ENCODE data around the gene NBL1. TPM values are rescaled to one million over a fixed set of nuclear protein-coding genes. Genes with fewer than 3 reads are reported as not detected.

The NBL1 gene
- total and polyA plus RNA-seq, 2 experiments from 2014 or later: 6.1 to 10.6 TPM

DNA sequence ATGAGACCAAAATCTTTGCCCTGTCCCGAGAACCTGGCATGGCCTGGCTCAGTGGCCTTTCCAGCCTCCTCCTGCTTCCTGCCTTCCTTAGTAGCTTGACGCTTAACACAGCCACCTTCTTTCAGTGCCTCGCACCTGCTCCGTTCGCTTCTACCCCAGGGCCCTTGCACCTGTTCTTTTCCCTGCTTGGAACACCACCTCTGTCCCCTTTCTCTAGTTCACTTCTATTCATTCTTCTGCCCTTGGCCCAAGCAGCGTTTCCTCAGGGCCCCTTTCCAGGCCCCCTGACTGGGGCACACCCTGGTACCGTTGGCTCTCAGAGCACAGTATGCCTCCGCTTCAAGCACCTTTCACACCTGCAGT is 11.6 kb downstream of the NBL1 start:
- TF ChIP-seq JUNB (IDR thresholded peaks at IDR 0.05; ENCODE audit: unreplicated experiment) (no peak), CTCF (conservative IDR thresholded peaks at IDR 0.05; ENCODE audit: low read depth in 2 of 2) (no peak), NANOG (IDR thresholded peaks at IDR 0.05; ENCODE audit: borderline replicate concordance) (no peak), EZH2 (IDR thresholded peaks at IDR 0.05; ENCODE audit: low read depth, unreplicated experiment) (no peak), EZH2phosphoT487 (IDR thresholded peaks at IDR 0.05; ENCODE audit: unreplicated experiment) (no peak), ZNF114 (CRISPR knock-in tag; IDR thresholded peaks at IDR 0.05) (no peak), CREB1 (CRISPR knock-in tag; IDR thresholded peaks at IDR 0.05; ENCODE audit: low read depth) (no peak)
- TF ChIP-seq, protein P1, sequence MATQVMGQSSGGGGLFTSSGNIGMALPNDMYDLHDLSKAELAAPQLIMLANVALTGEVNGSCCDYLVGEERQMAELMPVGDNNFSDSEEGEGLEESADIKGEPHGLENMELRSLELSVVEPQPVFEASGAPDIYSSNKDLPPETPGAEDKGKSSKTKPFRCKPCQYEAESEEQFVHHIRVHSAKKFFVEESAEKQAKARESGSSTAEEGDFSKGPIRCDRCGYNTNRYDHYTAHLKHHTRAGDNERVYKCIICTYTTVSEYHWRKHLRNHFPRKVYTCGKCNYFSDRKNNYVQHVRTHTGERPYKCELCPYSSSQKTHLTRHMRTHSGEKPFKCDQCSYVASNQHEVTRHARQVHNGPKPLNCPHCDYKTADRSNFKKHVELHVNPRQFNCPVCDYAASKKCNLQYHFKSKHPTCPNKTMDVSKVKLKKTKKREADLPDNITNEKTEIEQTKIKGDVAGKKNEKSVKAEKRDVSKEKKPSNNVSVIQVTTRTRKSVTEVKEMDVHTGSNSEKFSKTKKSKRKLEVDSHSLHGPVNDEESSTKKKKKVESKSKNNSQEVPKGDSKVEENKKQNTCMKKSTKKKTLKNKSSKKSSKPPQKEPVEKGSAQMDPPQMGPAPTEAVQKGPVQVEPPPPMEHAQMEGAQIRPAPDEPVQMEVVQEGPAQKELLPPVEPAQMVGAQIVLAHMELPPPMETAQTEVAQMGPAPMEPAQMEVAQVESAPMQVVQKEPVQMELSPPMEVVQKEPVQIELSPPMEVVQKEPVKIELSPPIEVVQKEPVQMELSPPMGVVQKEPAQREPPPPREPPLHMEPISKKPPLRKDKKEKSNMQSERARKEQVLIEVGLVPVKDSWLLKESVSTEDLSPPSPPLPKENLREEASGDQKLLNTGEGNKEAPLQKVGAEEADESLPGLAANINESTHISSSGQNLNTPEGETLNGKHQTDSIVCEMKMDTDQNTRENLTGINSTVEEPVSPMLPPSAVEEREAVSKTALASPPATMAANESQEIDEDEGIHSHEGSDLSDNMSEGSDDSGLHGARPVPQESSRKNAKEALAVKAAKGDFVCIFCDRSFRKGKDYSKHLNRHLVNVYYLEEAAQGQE (IDR thresholded peaks at IDR 0.05; ENCODE audit: unreplicated experiment): no peak
- TF ChIP-seq, protein P2, sequence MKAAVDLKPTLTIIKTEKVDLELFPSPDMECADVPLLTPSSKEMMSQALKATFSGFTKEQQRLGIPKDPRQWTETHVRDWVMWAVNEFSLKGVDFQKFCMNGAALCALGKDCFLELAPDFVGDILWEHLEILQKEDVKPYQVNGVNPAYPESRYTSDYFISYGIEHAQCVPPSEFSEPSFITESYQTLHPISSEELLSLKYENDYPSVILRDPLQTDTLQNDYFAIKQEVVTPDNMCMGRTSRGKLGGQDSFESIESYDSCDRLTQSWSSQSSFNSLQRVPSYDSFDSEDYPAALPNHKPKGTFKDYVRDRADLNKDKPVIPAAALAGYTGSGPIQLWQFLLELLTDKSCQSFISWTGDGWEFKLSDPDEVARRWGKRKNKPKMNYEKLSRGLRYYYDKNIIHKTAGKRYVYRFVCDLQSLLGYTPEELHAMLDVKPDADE (IDR thresholded peaks at IDR 0.05): no peak
- no peaks in the 10 kb centered on the region; the same call in 2 of the 3 replicates for H3K9me3 Mint-ChIP-seq
- peaks cover 16% of the 10 kb centered on the region for H3K27me3 Mint-ChIP-seq (ENCODE audit: insufficient read depth, low read depth, poor library complexity)
- ATAC-seq (no peak), DNase-seq (ENCODE audit: low spot score) (no peak)
- Histone ChIP-seq H2AFZ (no peak overlapping the region), H3K27ac (ENCODE audit: low read depth) (no peak overlapping the region), H3K27me3 (ENCODE audit: insufficient read depth) (no peaks in the 10 kb centered on the region), H3K4me1 (ENCODE audit: insufficient read depth) (0 out of 2 replicates have a peak, but pooled peaks cover 6% of the 10 kb centered on the region), H3K36me3 (ENCODE audit: insufficient read depth) (no peaks in the 10 kb centered on the region), H3K4me2 (no peak overlapping the region), H3K79me2 (replicated peaks; ENCODE audit: insufficient read depth) (no peaks in the 10 kb centered on the region), H3F3A (replicated peaks; ENCODE audit: low read depth) (peaks cover 12% of the 10 kb centered on the region), H4K20me1 (replicated peaks; ENCODE audit: insufficient read depth) (no peaks in the 10 kb centered on the region), H3K9me2 (ENCODE audit: insufficient read depth) (no peaks in the 10 kb centered on the region), H3K4me3 (no peak overlapping the region)
- no peak overlapping the region; the same call in 2 of the 3 replicates for H3K4me3 Mint-ChIP-seq
- no peaks in the 10 kb centered on the region; the same call in 2 of the 3 replicates for H3K36me3 Mint-ChIP-seq (ENCODE audit: low read depth)
- no peak overlapping the region for H3K27ac Mint-ChIP-seq
- peaks cover 28% of the 10 kb centered on the region for H3K4me1 Mint-ChIP-seq

Data from GM23338 (cell line).